GM18951 (cell line): ENCODE results near the gene SLMAP.

Experiments
- POLR2A ChIP-seq: IDR thresholded peaks from 4 replicates; pipeline ENCODE4 v1.6.1; 2011; ENCODE audit warnings: mild to moderate bottlenecking; ENCODE audit not compliant: insufficient read length, insufficient read depth; ENCODE audit errors: extremely low read depth
- in situ Hi-C: fragments of 300-500 bp; cut with MboI; formaldehyde crosslinking; loops from one replicate; pipeline ENCODE4 v1.12.0; 2022; ENCODE audit warnings: low sequenced_read_pairs, mixed read lengths, inconsistent platforms; ENCODE audit not compliant: unreplicated experiment

SLMAP gene

DNA sequence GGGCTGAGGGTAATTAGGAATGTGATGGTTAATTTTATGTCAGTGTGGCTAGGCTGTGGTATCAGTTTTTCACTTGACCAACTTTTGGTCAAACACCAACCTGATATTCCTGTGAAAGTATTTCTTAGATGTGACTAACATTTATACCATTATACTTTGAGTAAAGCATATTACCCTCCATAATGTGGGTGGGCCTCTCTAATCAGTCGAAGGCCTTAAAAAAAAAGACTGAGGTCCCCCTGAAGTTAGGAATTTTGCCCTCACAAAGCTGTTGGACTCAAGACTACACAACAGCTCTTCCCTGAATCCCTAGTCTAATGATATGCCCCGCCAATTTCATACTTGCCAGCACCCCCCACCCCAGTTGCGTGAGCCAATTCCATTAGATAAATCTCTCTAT, 12.5 kb downstream of the SLMAP start:
- in situ Hi-C loops: no loop called here
- TF ChIP-seq POLR2A: no peak

- no peak for TF ChIP-seq POLR2A
- in situ Hi-C loops: no loop called here
Measured at GRCh38 chr3:57770009-57770827, 14.1 kb downstream of the SLMAP start.

GRCh38 chr3:57772251-57772650, 16.1 kb downstream of the SLMAP start:
- in situ Hi-C loops: no loop called here
- TF ChIP-seq POLR2A: no peak

- in situ Hi-C loops: no loop called here
- TF ChIP-seq POLR2A: no peak
Measured at GRCh38 chr3:57777774-57778173, 21.7 kb downstream of the SLMAP start.

DNA sequence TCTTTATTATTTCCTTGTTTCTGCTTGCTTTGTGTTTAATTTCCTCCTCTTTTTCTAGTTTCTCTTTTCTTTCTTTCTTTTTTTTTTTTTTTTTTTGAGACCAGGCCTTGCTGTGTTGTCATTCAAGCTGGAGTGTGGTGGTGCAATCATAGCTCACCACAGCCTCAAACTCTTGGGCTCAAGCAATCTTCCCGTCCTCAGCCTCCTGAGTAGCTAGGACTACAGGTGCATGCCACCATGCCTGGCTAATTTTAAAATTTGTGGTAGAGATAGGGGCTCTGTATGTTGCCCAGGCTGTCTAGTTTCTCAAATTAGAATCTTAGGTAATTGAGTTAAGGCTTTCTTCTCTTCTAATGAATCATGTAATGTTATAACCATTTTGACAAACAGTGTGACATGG, 22.4 kb downstream of the SLMAP start:
- in situ Hi-C loops: no loop called here
- no peak for TF ChIP-seq POLR2A

- TF ChIP-seq POLR2A: no peak
- in situ Hi-C loops: no loop called here
Measured at GRCh38 chr3:57779666-57780065, 23.6 kb downstream of the SLMAP start.

GRCh38 chr3:57783186-57784088, 27.3 kb downstream of the SLMAP start:
- in situ Hi-C loops: no loop called here
- no peak for TF ChIP-seq POLR2A

- no peak for TF ChIP-seq POLR2A
- in situ Hi-C loops: no loop called here
Measured at GRCh38 chr3:57784089-57784735, 28.1 kb downstream of the SLMAP start.

GRCh38 chr3:57785446-57785845, 29.3 kb downstream of the SLMAP start:
- in situ Hi-C loops: no loop called here
- TF ChIP-seq POLR2A: no peak

DNA sequence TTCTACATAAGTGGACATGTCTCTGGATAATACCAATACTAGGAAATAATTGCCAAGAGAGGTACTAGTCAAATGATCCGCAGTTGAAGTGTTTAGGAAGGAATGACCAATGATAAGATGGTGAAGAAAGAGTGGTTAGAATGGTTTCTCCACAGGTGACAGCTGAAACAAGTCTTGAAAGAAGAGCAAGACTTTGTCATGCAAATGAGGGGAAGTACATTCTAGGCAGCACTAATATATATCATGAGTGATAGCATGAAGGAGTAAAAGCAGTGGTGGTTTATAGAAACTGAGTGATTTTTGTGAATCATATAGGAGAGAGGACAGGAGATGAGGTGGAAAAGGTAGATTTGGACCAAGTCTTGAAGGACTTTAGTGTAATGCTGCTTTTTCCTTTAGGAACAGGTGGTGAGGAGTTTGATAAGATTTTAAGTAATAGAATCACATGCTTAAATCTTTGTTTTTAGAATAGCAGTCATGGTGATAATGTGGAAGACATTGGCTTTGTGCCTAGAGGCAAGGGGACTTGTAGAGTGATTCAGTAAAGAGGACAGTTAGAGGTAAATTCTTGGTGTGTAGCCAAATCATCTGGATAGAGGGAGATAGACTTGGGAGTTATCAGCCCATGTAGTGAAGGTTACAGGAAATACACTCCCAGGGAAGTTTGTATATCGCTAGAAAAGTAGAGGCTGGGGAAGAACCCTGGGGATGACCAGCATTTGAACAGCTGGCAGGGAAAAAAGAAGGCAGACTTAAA, 31.9 kb downstream of the SLMAP start:
- TF ChIP-seq POLR2A: no peak
- in situ Hi-C loops: no loop called here

- no peak for TF ChIP-seq POLR2A
- in situ Hi-C loops: no loop called here
Measured at GRCh38 chr3:57788624-57789018, 32.5 kb downstream of the SLMAP start.

GRCh38 chr3:57791245-57791644, 35.1 kb downstream of the SLMAP start:
- no peak for TF ChIP-seq POLR2A
- in situ Hi-C loops: no loop called here

DNA sequence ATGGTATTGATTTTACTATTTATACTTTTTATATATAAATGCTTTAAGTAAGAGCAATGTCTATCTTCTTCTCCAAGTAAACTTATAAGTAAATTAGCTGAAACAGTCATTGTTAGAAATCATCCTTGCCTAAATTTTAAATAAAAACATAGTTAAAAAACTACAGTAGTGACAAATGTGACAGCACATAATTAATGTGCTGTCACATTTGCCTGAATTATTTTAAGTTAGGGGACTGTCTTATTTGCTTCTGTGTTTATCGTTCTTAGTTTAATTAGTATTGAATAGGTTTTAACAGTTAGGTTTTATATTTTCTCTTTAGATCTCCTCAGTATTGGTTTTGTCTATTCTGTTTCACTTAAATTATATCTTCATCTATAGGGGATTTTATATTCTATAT, 36.1 kb downstream of the SLMAP start:
- TF ChIP-seq POLR2A: no peak

More for the DNA sequence above, 36.1 kb downstream of the SLMAP start:
- in situ Hi-C loops: no loop called here
